ENCODE results near the gene DCAF15.

DCAF15 gene

GRCh38 chr19:14004619-14005348, 52.5 kb downstream of the DCAF15 start:
- Histone ChIP-seq H3K9me3 (ENCODE audit: control insufficient read depth, low read length) (no peaks in the 10 kb centered on the region), H3K9ac (ENCODE audit: low read length) (peak overlapping the region; percentile 92), H4K91ac (ENCODE audit: low read length) (no peak overlapping the region), H2BK5ac (ENCODE audit: low read depth, low read length, poor library complexity, severe bottlenecking) (no peak overlapping the region), H3K36me3 (ENCODE audit: control insufficient read depth in 1 of 2, insufficient read depth in 2 of 2, low read depth in 1 of 2, low read length in 2 of 2) (peaks cover 0 to 12% of the 10 kb centered on the region in 2 experiments), H4K8ac (ENCODE audit: low read length) (peak overlapping the region; percentile 16), H3K23ac (ENCODE audit: low read length in 2 of 2) (no peak overlapping the region), H2BK120ac (ENCODE audit: low read depth, low read length) (no peak overlapping the region), H2AK5ac (ENCODE audit: low read length, severe bottlenecking) (peak overlapping the region; percentile 57), H3K4me3 (ENCODE audit: insufficient read depth in 1 of 2, low read depth in 1 of 2, low read length in 2 of 2) (peak overlapping the region in 1 of 2 experiments; percentile 63), H3K4me1 (ENCODE audit: control insufficient read depth, insufficient read depth, low read depth, low read length) (peaks cover 9% of the 10 kb centered on the region), H3K14ac (ENCODE audit: low read length in 2 of 2) (no peak overlapping the region), H2BK12ac (ENCODE audit: low read length in 2 of 2) (peak overlapping the region in 1 of 2 experiments; percentile 75), H2BK15ac (ENCODE audit: low read depth, poor library complexity, severe bottlenecking) (no peak overlapping the region), H3K18ac (ENCODE audit: low read depth in 1 of 2, low read length in 2 of 2) (no peak overlapping the region), H3K27ac (ENCODE audit: low read length, poor library complexity, severe bottlenecking) (peak overlapping the region; percentile 1), H2AFZ (ENCODE audit: low read depth, low read length) (no peak overlapping the region), H3K4ac (ENCODE audit: low read depth in 1 of 2, low read length in 2 of 2) (no peak overlapping the region), H3K27me3 (ENCODE audit: control insufficient read depth in 1 of 2, insufficient read depth in 1 of 2, low read length in 2 of 2) (no peaks in the 10 kb centered on the region), H3K79me1 (replicated peaks; ENCODE audit: low read length, poor library complexity, severe bottlenecking) (peaks cover 9% of the 10 kb centered on the region), H3K4me2 (ENCODE audit: low read length, poor library complexity, severe bottlenecking) (no peak overlapping the region)
- no peak for DNase-seq
- WGBS: 80% methylated on average over 13 of the region's 14 CpGs

- no peak overlapping the region for H3K23ac ChIP-seq (ENCODE audit: low read length in 2 of 2)
These were observed 53.2 kb downstream of the DCAF15 start for GRCh38 chr19:14005349-14006084.

GRCh38 chr19:14006085-14006765, 53.9 kb downstream of the DCAF15 start, which contains the start of gene RFX1:
Gene RFX1 (minus strand): TSS chr19:14006320. CDS start chr19:13993843, 12,477 bp downstream.
- peak; percentile 100 for DNase-seq
- Histone ChIP-seq H4K91ac (ENCODE audit: low read length) (peak within 1 kb of the TSS; percentile 74), H3K27me3 (ENCODE audit: control insufficient read depth in 1 of 2, insufficient read depth in 1 of 2, low read length in 2 of 2) (no peaks in the 10 kb centered on the region), H3K36me3 (ENCODE audit: control insufficient read depth in 1 of 2, insufficient read depth in 2 of 2, low read depth in 1 of 2, low read length in 2 of 2) (peaks cover 0 to 3% of the 10 kb centered on the region in 2 experiments), H2AFZ (ENCODE audit: low read depth, low read length) (peak within 1 kb of the TSS; percentile 85), H3K4me1 (ENCODE audit: control insufficient read depth, insufficient read depth, low read depth, low read length) (peaks cover 9% of the 10 kb centered on the region), H2AK5ac (ENCODE audit: low read length, severe bottlenecking) (no peak within 1 kb of the TSS), H3K9me3 (ENCODE audit: control insufficient read depth, low read length) (no peaks in the 10 kb centered on the region), H2BK12ac (ENCODE audit: low read length in 2 of 2) (no peak within 1 kb of the TSS), H3K18ac (ENCODE audit: low read depth in 1 of 2, low read length in 2 of 2) (peak within 1 kb of the TSS; percentile 92 to 95), H4K8ac (ENCODE audit: low read length) (peak within 1 kb of the TSS; percentile 88), H3K9ac (ENCODE audit: low read length) (peak within 1 kb of the TSS; percentile 92), H3K4ac (ENCODE audit: low read depth in 1 of 2, low read length in 2 of 2) (peak within 1 kb of the TSS; percentile 69 to 86), H3K4me2 (ENCODE audit: low read length, poor library complexity, severe bottlenecking) (peak within 1 kb of the TSS; percentile 72), H2BK120ac (ENCODE audit: low read depth, low read length) (peak within 1 kb of the TSS; percentile 87), H3K79me1 (replicated peaks; ENCODE audit: low read length, poor library complexity, severe bottlenecking) (peaks cover 3% of the 10 kb centered on the region), H2BK5ac (ENCODE audit: low read depth, low read length, poor library complexity, severe bottlenecking) (peak within 1 kb of the TSS; percentile 89), H3K4me3 (ENCODE audit: insufficient read depth in 1 of 2, low read depth in 1 of 2, low read length in 2 of 2) (peak within 1 kb of the TSS; percentile 84 to 88), H2BK15ac (ENCODE audit: low read depth, poor library complexity, severe bottlenecking) (peak within 1 kb of the TSS; percentile 95), H3K14ac (ENCODE audit: low read length in 2 of 2) (peak within 1 kb of the TSS; percentile 67 to 73), H3K27ac (ENCODE audit: low read length, poor library complexity, severe bottlenecking) (peak within 1 kb of the TSS; percentile 94), H3K23ac (ENCODE audit: low read length in 2 of 2) (no peak within 1 kb of the TSS)
- WGBS: 2% methylated on average over 42 of the region's 58 CpGs

More at GRCh38 chr19:14005349-14006084, 53.2 kb downstream of the DCAF15 start:
- no peak overlapping the region for H2AK5ac ChIP-seq (ENCODE audit: low read length, severe bottlenecking)
- DNase-seq: peak; percentile 88
- H3K4me3 ChIP-seq (ENCODE audit: insufficient read depth in 1 of 2, low read depth in 1 of 2, low read length in 2 of 2): peak overlapping the region; percentile 63 to 88
- peak overlapping the region; percentile 87 for H2BK120ac ChIP-seq (ENCODE audit: low read depth, low read length)
- H2AFZ ChIP-seq (ENCODE audit: low read depth, low read length): no peak overlapping the region
- H2BK5ac ChIP-seq (ENCODE audit: low read depth, low read length, poor library complexity, severe bottlenecking): peak overlapping the region; percentile 85
- no peak overlapping the region for H2BK12ac ChIP-seq (ENCODE audit: low read length in 2 of 2)
- H3K4ac ChIP-seq (ENCODE audit: low read depth in 1 of 2, low read length in 2 of 2): peak overlapping the region in 1 of 2 experiments; percentile 57
- no peaks in the 10 kb centered on the region for H3K27me3 ChIP-seq (ENCODE audit: control insufficient read depth in 1 of 2, insufficient read depth in 1 of 2, low read length in 2 of 2)
- H2BK15ac ChIP-seq (ENCODE audit: low read depth, poor library complexity, severe bottlenecking): peak overlapping the region; percentile 85
- H3K18ac ChIP-seq (ENCODE audit: low read depth in 1 of 2, low read length in 2 of 2): peak overlapping the region; percentile 83 to 95
- H3K4me1 ChIP-seq (ENCODE audit: control insufficient read depth, insufficient read depth, low read depth, low read length): peaks cover 9% of the 10 kb centered on the region
- peaks cover 0 to 8% of the 10 kb centered on the region in 2 experiments for H3K36me3 ChIP-seq (ENCODE audit: control insufficient read depth in 1 of 2, insufficient read depth in 2 of 2, low read depth in 1 of 2, low read length in 2 of 2)
- peak overlapping the region in 1 of 2 experiments; percentile 67 for H3K14ac ChIP-seq (ENCODE audit: low read length in 2 of 2)
- H4K8ac ChIP-seq (ENCODE audit: low read length): peak overlapping the region; percentile 88
- H3K9ac ChIP-seq (ENCODE audit: low read length): peak overlapping the region; percentile 92
- WGBS: 17% methylated on average over 28 of the region's 50 CpGs
- H4K91ac ChIP-seq (ENCODE audit: low read length): no peak overlapping the region
- peak overlapping the region; percentile 45 for H3K4me2 ChIP-seq (ENCODE audit: low read length, poor library complexity, severe bottlenecking)
- H3K27ac ChIP-seq (ENCODE audit: low read length, poor library complexity, severe bottlenecking): peak overlapping the region; percentile 52
- H3K79me1 ChIP-seq (replicated peaks; ENCODE audit: low read length, poor library complexity, severe bottlenecking): peaks cover 6% of the 10 kb centered on the region
- no peaks in the 10 kb centered on the region for H3K9me3 ChIP-seq (ENCODE audit: control insufficient read depth, low read length)

Measured in mesenchymal stem cell (in vitro differentiated cells and primary cell).